ENCODE results near the gene SYT7. TPM values are rescaled to one million over a fixed set of nuclear protein-coding genes. Genes with fewer than 3 reads are reported as not detected.

Gene SYT7
- total RNA-seq, 1 donor from 2014 or later = 7.6 TPM

GRCh38 chr11:61553373-61554171 is 27.3 kb downstream of the SYT7 start:
- Mint-ChIP-seq H3K27me3 (ENCODE audit: low read depth) (peaks cover 37% of the 10 kb centered on the region), H3K4me1 (peaks cover 24% of the 10 kb centered on the region), H3K4me3 (peak overlapping the region; percentile 1), H3K27ac (no peak overlapping the region), H3K9me3 (no peaks in the 10 kb centered on the region), H3K36me3 (no peaks in the 10 kb centered on the region)
- TF ChIP-seq CTCF (IDR thresholded peaks at IDR 0.05; ENCODE audit: unreplicated experiment) = no peak
- DNase-seq (ENCODE audit: low spot score in 2 of 2, unreplicated experiment in 2 of 2) = no peak

GRCh38 chr11:61552108-61552635 is 28.7 kb downstream of the SYT7 start:
- Mint-ChIP-seq H3K4me3 (no peak overlapping the region), H3K4me1 (peaks cover 33% of the 10 kb centered on the region), H3K36me3 (no peaks in the 10 kb centered on the region), H3K9me3 (no peaks in the 10 kb centered on the region), H3K27me3 (ENCODE audit: low read depth) (peaks cover 31% of the 10 kb centered on the region), H3K27ac (no peak overlapping the region)
- no peak for DNase-seq (ENCODE audit: low spot score in 2 of 2, unreplicated experiment in 2 of 2)
- TF ChIP-seq CTCF (IDR thresholded peaks at IDR 0.05; ENCODE audit: unreplicated experiment) = no peak

GRCh38 chr11:61551634-61552033 is 29.2 kb downstream of the SYT7 start:
- Mint-ChIP-seq H3K9me3 (no peaks in the 10 kb centered on the region), H3K27ac (no peak overlapping the region), H3K27me3 (ENCODE audit: low read depth) (peaks cover 25% of the 10 kb centered on the region), H3K4me1 (peaks cover 36% of the 10 kb centered on the region), H3K36me3 (no peaks in the 10 kb centered on the region), H3K4me3 (no peak overlapping the region)
- TF ChIP-seq CTCF (IDR thresholded peaks at IDR 0.05; ENCODE audit: unreplicated experiment) = no peak
- DNase-seq (ENCODE audit: low spot score in 2 of 2, unreplicated experiment in 2 of 2) = no peak

- Mint-ChIP-seq H3K4me3 (no peak overlapping the region), H3K27me3 (ENCODE audit: low read depth) (peaks cover 17% of the 10 kb centered on the region), H3K27ac (no peak overlapping the region), H3K4me1 (peaks cover 34% of the 10 kb centered on the region), H3K36me3 (no peaks in the 10 kb centered on the region), H3K9me3 (no peaks in the 10 kb centered on the region)
- no peak for DNase-seq (ENCODE audit: low spot score in 2 of 2, unreplicated experiment in 2 of 2)
- no peak for TF ChIP-seq CTCF (IDR thresholded peaks at IDR 0.05; ENCODE audit: unreplicated experiment)
Measured at GRCh38 chr11:61550665-61551227, 30.1 kb downstream of the SYT7 start.

GRCh38 chr11:61549662-61550568 is 31.0 kb downstream of the SYT7 start:
- no peaks in the 10 kb centered on the region for H3K9me3 Mint-ChIP-seq
- TF ChIP-seq CTCF (IDR thresholded peaks at IDR 0.05; ENCODE audit: unreplicated experiment) = no peak
- no peaks in the 10 kb centered on the region for H3K36me3 Mint-ChIP-seq
- peaks cover 12% of the 10 kb centered on the region for H3K27me3 Mint-ChIP-seq (ENCODE audit: low read depth)
- H3K4me1 Mint-ChIP-seq = peaks cover 32% of the 10 kb centered on the region
- no peak overlapping the region for H3K4me3 Mint-ChIP-seq
- DNase-seq (ENCODE audit: low spot score in 2 of 2, unreplicated experiment in 2 of 2) = no peak
- no peak overlapping the region for H3K27ac Mint-ChIP-seq

All from mesothelial cell of epicardium (in vitro differentiated cells).